ENCODE results near the gene CCDC188.

Gene CCDC188

DNA sequence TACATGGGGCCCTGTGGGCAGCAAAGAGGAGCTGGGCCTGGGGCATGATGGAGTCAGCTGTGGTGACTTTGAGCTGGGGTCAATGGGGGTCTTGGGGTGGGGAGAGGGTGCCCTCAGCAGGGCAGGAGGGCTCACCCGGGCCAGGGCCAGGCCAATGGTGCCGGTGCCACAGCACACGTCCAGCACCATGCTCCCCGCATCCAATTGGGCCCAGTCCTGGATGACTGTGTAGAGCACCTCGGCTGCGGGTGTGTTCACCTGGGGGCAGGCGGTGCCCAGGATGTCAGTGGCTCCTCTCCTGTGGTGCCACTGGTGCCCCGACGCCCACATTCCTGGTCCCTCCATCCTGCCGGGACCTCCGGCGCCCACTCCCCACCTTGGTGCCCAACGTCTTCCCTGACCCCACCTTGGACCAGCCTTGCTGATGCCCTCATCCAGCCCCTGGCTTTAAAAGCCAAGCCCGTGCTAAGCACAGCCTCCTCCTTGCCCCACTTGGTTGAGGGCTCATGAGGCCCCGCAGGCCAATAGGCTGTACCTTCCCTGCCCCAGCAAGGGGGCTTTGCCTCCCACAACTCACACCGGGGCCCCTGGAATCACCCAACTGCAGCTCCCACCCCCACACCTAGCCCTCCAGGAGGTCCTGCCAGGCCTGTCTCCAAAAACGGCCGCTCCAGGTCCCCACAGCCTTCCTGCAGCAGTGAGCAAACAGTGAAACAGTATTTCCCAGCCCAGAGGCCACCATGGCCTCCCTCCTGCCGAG lies 37.1 kb downstream of the CCDC188 start:
- Histone ChIP-seq H3K36me3 (ENCODE audit: insufficient read depth, low read length) (peaks cover 69% of the 10 kb centered on the region), H3K4me3 (no peak overlapping the region), H3K27ac (no peak overlapping the region), H3K9ac (ENCODE audit: insufficient read length) (no peak overlapping the region), H3K9me3 (ENCODE audit: low read depth, low read length) (no peaks in the 10 kb centered on the region)
- no peak for DNase-seq (ENCODE audit: low read depth, low spot score)
- TF ChIP-seq POLR2AphosphoS5 (IDR thresholded peaks at IDR 0.05; ENCODE audit: borderline replicate concordance, low read depth, low read length) = no peak
- no peak for TF ChIP-seq EZH2 (IDR thresholded peaks at IDR 0.05)
- no peak for TF ChIP-seq FOXP2 (optimal IDR thresholded peaks at IDR 0.05; ENCODE audit: control extremely low read depth, extremely low read length, insufficient read depth)

DNA sequence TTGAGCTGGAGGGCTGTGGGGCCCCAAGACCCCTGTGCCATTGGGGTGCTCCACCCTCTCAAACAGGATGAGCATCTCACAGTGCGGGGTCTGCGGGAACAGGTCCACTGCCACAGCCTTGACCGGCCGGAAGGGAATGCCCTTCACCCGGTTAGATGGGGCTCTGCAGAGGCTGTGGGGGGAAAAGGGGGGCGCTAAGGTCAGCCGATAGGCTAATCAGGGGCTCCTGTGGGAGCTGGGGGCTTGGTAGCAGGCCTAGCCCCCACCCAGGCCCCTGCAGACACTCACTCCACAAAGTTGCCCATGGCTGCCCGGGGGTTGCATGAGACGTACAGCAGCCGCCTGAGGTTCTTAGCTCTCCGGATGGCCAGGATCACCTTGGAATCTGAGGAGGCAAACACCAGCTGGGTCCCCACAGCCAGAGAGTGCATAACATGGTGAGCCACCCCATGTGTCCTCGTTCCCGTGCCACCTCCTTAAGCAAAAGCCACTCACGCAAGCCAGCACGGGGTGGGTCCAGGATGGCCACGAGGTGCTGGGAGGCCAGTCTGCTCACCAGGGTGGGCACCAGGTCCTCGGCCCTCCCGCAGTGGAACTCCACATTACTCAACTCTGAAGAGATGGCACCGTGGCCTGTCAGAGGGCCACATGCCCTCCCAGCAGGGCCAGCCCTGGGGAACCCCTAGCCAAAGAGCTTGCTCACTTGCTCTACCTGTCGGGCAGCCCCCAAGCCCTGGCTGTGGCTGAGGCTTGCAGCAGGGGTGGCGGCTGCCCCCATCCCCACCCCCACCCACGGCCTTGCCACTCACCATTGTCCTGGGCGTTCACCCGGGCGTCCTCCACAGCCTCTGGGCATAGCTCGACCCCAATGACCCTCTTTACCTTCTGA lies 38.0 kb downstream of the CCDC188 start:
- TF ChIP-seq POLR2AphosphoS5 (IDR thresholded peaks at IDR 0.05; ENCODE audit: borderline replicate concordance, low read depth, low read length) (no peak), EZH2 (IDR thresholded peaks at IDR 0.05) (no peak), FOXP2 (optimal IDR thresholded peaks at IDR 0.05; ENCODE audit: control extremely low read depth, extremely low read length, insufficient read depth) (no peak)

DNA sequence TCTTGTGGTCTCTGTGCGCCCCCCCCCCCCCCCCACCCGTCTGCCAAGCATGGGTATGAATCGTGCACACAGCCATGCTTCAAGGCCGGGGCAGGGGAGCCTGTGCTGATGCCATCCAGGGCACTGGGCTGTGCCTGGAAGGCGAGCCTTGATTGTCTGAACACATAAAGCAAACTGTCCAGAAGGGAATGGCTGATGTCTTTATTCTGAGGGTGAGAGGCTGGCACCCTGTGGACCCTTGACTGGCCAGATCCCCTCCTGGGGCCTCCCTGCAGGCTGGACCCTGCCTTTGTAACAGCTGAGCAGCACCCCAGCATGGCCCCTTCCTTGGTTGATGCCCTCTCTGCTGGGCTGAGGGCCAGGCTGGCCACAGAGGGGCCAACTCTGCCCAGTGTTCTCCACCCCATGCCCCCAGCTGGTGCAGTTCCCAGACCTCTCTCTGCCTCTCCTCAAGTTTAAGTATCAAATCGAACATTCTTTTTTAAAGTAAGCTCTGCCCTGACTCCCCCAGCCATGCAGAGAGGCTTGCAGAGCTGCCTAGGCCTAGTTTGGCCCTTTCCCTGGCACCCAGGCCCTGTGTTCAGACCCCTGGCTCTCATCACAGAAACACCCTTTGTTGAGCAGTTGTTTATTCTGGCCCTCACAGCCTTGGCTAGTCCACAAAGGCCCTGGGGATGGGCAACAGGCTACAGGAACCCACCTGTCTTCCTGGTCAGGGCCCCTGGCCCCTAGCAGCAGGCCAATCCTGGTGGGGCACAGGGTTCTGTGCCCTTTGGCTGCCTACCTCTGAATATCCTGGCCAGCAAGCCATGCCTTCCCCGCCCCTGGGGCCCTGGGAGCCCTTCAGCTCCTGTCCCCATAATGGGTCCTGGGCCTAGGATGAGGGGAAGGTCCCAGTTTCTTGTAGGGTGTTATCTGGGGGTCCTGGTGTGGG lies 38.9 kb downstream of the CCDC188 start:
- H3K9me3 ChIP-seq (ENCODE audit: low read depth, low read length) = no peaks in the 10 kb centered on the region
- DNase-seq (ENCODE audit: low read depth, low spot score) = no peak
- peak overlapping the region; percentile 60 for H3K27ac ChIP-seq
- H3K36me3 ChIP-seq (ENCODE audit: insufficient read depth, low read length) = peaks cover 78% of the 10 kb centered on the region; the same call in 1 of the 2 replicates
- H3K9ac ChIP-seq (ENCODE audit: insufficient read length) = no peak overlapping the region
- no peak overlapping the region for H3K4me3 ChIP-seq
- TF ChIP-seq EZH2 (IDR thresholded peaks at IDR 0.05) (no peak), POLR2AphosphoS5 (IDR thresholded peaks at IDR 0.05; ENCODE audit: borderline replicate concordance, low read depth, low read length) (peak; percentile 33; the same call in 1 of the 2 replicates), FOXP2 (optimal IDR thresholded peaks at IDR 0.05; ENCODE audit: control extremely low read depth, extremely low read length, insufficient read depth) (no peak)

More for the DNA sequence above, 38.0 kb downstream of the CCDC188 start:
- no peak overlapping the region; the same call in 1 of the 2 replicates for H3K27ac ChIP-seq
- no peaks in the 10 kb centered on the region for H3K9me3 ChIP-seq (ENCODE audit: low read depth, low read length)
- H3K36me3 ChIP-seq (ENCODE audit: insufficient read depth, low read length) = peaks cover 69% of the 10 kb centered on the region
- no peak for DNase-seq (ENCODE audit: low read depth, low spot score)
- no peak overlapping the region for H3K9ac ChIP-seq (ENCODE audit: insufficient read length)
- H3K4me3 ChIP-seq = no peak overlapping the region

DNA sequence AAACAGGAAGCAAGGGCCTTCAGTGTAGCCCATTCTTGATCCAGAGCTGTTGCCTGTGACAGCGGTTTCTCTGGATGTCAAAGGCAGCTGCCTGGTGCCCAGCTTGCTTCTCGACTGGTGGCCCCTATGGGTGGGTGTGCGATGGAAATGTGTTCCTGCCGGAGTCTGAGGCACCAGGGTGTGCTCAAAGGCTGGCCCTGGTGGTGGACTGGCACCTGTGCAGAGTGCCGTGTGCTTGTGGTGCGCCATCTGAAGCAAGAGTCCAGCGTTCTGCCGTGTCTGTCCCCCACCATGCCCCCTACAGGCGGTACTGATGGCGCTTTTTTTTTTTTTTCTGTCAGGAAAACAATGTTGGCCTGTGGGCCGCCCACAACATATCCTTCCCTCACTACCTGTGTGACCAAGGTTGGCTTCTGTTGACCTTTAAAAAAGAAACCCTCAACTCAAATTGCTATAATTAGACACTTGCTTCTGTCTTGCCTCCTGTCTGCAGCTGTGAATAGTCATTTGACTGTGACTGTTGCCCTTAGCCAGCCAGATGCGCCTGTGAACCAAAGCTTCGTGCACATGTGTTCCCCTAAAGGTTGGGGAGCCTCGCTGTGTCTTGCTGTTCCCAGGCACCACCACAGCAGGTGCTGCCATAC lies 39.7 kb downstream of the CCDC188 start:
- H3K9me3 ChIP-seq (ENCODE audit: low read depth, low read length) = no peaks in the 10 kb centered on the region
- H3K9ac ChIP-seq (ENCODE audit: insufficient read length) = no peak overlapping the region
- peak overlapping the region; percentile 67 for H3K27ac ChIP-seq
- TF ChIP-seq EZH2 (IDR thresholded peaks at IDR 0.05) (no peak), FOXP2 (optimal IDR thresholded peaks at IDR 0.05; ENCODE audit: control extremely low read depth, extremely low read length, insufficient read depth) (no peak), POLR2AphosphoS5 (IDR thresholded peaks at IDR 0.05; ENCODE audit: borderline replicate concordance, low read depth, low read length) (peak; percentile 77)
- peaks cover 86% of the 10 kb centered on the region for H3K36me3 ChIP-seq (ENCODE audit: insufficient read depth, low read length)
- no peak for DNase-seq (ENCODE audit: low read depth, low spot score)
- H3K4me3 ChIP-seq = no peak overlapping the region

DNA sequence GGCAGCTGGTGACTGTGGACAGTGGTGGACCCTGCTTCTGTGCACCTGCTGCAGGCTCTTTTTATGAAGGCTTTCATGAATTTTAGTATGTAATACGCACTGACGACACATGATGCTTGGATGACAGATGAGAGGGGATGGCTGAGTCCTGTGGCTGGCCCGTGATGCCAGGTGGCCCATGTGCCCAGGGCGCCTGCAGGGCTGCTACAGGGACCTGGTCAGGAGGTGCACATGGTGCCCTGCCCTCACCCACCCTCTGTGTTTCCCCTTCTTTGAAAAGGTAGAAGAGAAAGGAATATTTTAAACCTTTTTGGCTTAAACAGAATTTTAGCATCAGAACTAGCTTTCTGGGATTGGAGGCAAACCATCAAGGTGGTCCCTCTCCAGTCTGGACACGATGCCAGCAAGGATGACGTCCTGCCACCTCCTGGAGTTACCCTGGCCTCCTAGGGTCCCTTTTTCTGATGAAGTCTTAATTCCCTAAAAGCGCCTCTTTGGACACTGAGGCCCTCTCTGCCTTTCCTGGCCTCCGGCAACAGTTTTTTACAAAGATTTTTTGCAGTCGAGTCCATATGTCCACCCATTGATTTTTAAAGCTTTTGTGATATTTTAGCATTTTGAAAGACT lies 40.4 kb downstream of the CCDC188 start:
- Histone ChIP-seq H3K27ac (peak overlapping the region; percentile 67), H3K9ac (ENCODE audit: insufficient read length) (no peak overlapping the region), H3K4me3 (no peak overlapping the region), H3K9me3 (ENCODE audit: low read depth, low read length) (no peaks in the 10 kb centered on the region), H3K36me3 (ENCODE audit: insufficient read depth, low read length) (peaks cover 87% of the 10 kb centered on the region)
- TF ChIP-seq EZH2 (IDR thresholded peaks at IDR 0.05) (no peak), POLR2AphosphoS5 (IDR thresholded peaks at IDR 0.05; ENCODE audit: borderline replicate concordance, low read depth, low read length) (no peak), FOXP2 (optimal IDR thresholded peaks at IDR 0.05; ENCODE audit: control extremely low read depth, extremely low read length, insufficient read depth) (no peak)
- no peak for DNase-seq (ENCODE audit: low read depth, low spot score)

DNA sequence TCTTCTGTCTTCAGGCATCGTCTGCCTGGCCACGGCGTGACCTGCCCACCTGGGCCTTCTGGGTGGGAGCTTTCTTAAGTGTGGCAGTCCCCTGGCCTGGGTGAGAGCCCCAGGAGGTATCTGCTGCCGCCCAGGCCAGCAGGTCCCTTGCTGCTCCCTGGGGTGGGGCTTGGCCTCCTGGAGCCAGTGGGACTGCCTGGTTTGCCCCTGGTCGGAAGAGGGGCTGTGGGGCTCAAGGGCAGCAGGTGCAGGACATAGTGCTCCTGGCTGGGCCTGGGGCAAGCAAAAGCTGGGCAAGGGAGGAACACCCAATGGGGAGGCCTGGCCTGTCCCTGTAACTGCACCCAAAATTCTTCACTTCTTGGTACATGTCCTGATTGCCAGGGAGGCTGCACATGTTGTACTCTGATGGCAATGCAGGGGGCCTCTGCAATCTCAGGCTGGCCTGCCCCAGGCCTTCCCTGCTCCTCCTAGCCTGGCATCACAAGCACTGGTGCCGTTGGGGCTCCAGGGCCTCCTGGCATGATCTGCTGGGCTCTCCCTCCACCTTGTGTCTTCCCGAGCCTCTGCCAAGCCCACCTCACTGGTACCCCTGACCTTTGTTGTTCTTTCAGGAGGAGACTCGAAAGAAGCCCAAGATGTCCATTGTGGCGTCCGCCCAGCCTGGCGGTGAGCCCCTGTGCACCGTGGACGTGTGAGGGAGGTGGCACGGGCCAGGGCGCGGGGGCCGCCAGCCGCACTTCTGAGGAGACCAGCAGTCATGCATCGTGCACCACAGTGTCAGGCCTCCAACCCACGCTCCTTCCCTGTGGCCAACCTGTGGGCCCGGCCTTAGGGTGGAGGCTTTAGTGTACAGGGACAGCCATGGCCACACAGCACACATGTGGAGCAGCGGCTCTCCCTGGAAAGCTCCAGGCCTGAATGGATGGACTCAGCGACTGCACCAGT lies 41.2 kb downstream of the CCDC188 start:
- Histone ChIP-seq H3K9me3 (ENCODE audit: low read depth, low read length) (no peaks in the 10 kb centered on the region), H3K9ac (ENCODE audit: insufficient read length) (no peak overlapping the region), H3K4me3 (no peak overlapping the region), H3K36me3 (ENCODE audit: insufficient read depth, low read length) (peaks cover 88% of the 10 kb centered on the region), H3K27ac (no peak overlapping the region)
- no peak for DNase-seq (ENCODE audit: low read depth, low spot score)
- no peak for TF ChIP-seq EZH2 (IDR thresholded peaks at IDR 0.05)
- no peak for TF ChIP-seq FOXP2 (optimal IDR thresholded peaks at IDR 0.05; ENCODE audit: control extremely low read depth, extremely low read length, insufficient read depth)
- no peak; the same call in 1 of the 2 replicates for TF ChIP-seq POLR2AphosphoS5 (IDR thresholded peaks at IDR 0.05; ENCODE audit: borderline replicate concordance, low read depth, low read length)
